GM12874 (cell line): ENCODE data around the gene CDH13.

Source experiments
- TF ChIP-seq, protein P1 (sequence below): IDR thresholded peaks from 2 replicates; pipeline ENCODE4 v1.5.1; 2011; ENCODE audit warnings: low read depth, mild to moderate bottlenecking, control low read depth, low read length, moderate library complexity; ENCODE audit not compliant: insufficient read depth

Gene CDH13

DNA sequence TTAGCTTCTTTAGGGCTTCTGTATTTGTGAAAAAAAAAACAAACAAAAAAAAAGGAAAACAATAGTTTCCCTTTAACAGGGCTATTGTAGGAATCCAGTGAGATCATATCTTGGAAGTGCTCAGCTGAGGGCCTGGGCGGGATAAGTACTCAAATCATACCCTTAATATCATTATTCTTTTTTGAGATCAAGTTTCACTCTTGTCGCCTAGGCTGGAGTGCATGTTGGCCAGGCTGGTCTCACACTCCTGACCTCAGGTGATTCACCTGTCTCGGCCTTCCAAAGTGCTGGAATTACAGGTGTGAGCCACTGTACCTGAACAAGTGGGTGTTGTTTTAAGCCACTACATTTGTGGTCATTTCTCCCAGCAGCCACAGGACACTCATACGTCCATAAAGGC is 87.0 kb downstream of the CDH13 start:
- TF ChIP-seq, protein P1, sequence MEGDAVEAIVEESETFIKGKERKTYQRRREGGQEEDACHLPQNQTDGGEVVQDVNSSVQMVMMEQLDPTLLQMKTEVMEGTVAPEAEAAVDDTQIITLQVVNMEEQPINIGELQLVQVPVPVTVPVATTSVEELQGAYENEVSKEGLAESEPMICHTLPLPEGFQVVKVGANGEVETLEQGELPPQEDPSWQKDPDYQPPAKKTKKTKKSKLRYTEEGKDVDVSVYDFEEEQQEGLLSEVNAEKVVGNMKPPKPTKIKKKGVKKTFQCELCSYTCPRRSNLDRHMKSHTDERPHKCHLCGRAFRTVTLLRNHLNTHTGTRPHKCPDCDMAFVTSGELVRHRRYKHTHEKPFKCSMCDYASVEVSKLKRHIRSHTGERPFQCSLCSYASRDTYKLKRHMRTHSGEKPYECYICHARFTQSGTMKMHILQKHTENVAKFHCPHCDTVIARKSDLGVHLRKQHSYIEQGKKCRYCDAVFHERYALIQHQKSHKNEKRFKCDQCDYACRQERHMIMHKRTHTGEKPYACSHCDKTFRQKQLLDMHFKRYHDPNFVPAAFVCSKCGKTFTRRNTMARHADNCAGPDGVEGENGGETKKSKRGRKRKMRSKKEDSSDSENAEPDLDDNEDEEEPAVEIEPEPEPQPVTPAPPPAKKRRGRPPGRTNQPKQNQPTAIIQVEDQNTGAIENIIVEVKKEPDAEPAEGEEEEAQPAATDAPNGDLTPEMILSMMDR: no peak

DNA sequence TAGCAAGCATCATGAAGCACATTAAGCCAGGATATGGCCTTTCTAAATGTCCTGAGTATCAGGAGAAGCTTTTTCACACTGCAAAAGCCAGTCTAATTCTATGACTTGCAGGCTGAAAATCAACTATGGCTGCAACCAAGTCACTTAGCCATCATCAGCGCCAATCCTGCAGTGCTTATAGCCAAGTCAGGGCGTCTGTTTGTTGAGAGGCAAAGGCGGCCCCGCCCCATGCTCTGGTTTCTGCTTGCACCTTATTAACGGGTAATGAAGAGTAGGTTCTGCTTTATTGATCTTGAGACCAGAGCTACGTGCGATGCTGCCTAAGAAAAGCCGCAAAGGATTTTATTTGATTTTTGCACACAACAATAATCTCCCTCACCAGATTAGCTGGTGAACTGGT is 88.4 kb downstream of the CDH13 start:
- TF ChIP-seq, protein P1: no peak

DNA sequence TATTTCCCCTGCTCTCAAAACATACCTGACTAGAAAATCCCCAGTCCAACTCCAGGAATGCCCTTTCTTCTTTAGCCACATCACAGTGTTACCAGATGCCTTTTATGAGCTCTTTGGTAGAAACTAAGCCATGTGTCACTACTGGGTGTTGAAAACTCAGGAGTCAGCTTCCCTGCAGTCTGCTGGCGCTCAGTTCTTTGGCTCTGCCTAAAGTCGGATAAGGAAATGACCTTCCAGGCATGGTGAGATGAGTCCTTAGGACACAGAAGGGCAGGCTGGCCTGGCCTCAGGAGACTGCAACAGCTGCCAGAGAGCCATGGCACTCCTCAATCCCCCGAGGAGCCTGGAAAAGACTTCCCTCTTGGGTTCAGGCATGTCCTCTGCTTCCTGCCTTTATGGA is 89.1 kb downstream of the CDH13 start:
- TF ChIP-seq, protein P1: no peak

DNA sequence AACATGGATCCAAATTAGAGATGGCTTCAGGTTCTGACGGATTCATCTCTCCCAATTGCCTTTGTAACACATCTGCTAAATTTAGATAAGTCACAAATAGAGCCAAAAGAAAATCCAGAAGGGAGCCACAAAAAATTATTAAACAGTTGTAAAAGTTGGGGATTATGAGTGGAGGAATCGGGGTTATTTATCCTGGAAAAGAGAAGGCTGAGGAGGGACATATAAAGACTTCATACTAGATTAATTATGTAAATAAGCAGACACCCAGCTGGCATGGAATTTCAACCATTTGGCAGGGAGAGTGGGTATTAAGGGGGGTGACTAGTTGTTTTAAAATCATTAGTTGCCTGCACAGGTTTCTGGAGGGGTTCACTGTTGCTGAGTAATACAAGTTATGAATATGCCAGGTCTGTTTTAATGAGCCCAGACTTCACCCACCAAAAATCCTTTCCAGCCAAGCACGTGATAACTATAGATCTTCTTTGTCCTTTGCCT is 89.6 kb downstream of the CDH13 start:
- TF ChIP-seq, protein P1: no peak

DNA sequence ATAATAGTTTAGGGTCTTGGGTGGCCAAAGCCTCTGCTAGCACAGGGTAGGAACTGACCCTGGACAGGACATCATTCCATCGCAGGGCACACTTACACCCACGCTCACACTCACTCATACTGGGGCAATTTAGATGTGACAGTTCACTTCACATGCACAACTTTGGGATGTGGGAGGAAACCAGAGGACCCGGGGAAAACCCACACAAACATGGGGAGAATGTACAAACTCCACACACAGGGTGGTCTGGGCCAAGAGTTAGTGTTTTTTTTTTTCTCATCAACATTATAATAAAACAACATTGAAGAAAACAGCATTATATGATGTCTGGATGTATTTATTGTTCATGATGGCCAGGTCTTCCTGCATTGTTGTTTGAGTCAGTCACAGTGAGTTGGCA is 93.6 kb downstream of the CDH13 start:
- TF ChIP-seq, protein P1: no peak

DNA sequence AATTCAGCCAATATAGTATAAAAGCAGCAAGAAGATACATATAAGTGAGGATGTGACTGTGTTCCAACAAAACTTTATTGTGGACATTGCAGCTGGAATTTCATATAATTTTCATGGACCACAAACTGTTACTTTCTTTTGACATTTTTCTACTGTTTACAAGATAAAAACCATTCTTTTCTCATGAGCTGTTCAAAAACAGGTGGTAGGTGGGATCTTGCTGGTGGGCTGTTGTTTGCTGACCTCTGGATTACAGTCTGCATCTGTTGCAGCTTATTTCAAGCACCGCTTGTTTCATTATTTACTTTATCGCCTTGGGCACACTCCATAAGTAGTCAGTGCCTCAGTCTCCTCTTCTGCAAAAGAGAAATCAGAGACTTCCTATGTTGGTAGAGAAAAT is 99.5 kb downstream of the CDH13 start:
- TF ChIP-seq, protein P1: no peak

DNA sequence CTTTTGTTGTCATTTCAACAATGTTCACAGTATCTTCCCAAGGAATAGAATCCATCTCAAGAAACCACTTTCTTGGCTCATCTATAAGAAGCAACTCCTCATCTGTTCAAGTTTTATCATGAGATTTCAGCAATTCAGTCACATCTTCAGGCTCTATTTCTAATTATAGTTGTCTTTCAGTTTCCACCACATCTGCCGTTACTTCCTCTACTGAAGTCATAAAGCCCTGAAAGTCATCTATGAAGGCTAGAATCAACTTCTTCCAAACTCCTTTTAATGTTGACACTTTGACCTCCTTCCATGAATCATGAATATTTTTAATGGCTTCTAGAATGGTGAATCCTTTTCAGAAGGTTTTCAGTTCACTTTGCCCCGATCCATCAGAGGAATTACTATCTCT is 102.1 kb downstream of the CDH13 start:
- TF ChIP-seq, protein P1: no peak
